IMR-90 (cell line): ENCODE results near the gene NDUFA6. TPM values are rescaled to one million over a fixed set of nuclear protein-coding genes. Genes with fewer than 3 reads are reported as not detected.

ENCODE experiments used
- ATAC-seq: fragments of 200-7000 bp; cut with Tn5 transposase; 2 replicates; pipeline ENCODE4 v1.9.1; 2020; ENCODE audit warnings: low read depth, mild to moderate bottlenecking, moderate library complexity
- BruUV-seq: library from RNA; stranded (reverse); fragments of 400-500 nt; replicated peaks from 2 replicates; lab custom pipeline; 2021; lab: Mats Ljungman, UMichigan
- CTCF ChIA-PET: fragments of 300-600 bp; formaldehyde crosslinking; extraction: SDS; loops from one replicate; lab custom pipeline; 2021; ENCODE audit warnings: antibody characterized with exemption; lab: Yijun Ruan, JAX
- POLR2A ChIA-PET: fragments of 300-600 bp; sonication (Branson Sonifier 250); formaldehyde crosslinking; loops from one replicate; lab custom pipeline; 2022; ENCODE audit warnings: antibody characterized with exemption; ENCODE audit not compliant: unreplicated experiment; lab: Charles Lee
- DNase-seq: peaks from one replicate; pipeline ENCODE4 v3.0.0; 2013
- H2AFZ ChIP-seq: replicated peaks from 2 replicates; pipeline ENCODE3; 2013; ENCODE audit warnings: low read length, mild to moderate bottlenecking; ENCODE audit not compliant: poor library complexity
- H2AK5ac ChIP-seq: 2 replicates; pipeline ENCODE4 v1.6.1; 2013; ENCODE audit warnings: low read depth, low read length, inconsistent platforms
- H2AK9ac ChIP-seq: replicated peaks from 2 replicates; pipeline ENCODE3; 2013; ENCODE audit warnings: mild to moderate bottlenecking, low read depth, low read length, moderate library complexity; ENCODE audit not compliant: poor library complexity
- H2BK120ac ChIP-seq: 2 replicates; pipeline ENCODE4 v1.6.1; 2013; ENCODE audit warnings: low read depth, low read length, inconsistent platforms
- H2BK15ac ChIP-seq: 3 replicates; pipeline ENCODE4 v1.6.1; 2013; ENCODE audit warnings: low read depth, low read length, inconsistent platforms
- H2BK20ac ChIP-seq: 2 replicates; pipeline ENCODE4 v1.6.1; 2013; ENCODE audit warnings: low read depth, mild to moderate bottlenecking, inconsistent platforms, low read length, moderate library complexity
- H2BK5ac ChIP-seq: 2 replicates; pipeline ENCODE4 v1.6.1; 2013; ENCODE audit warnings: mild to moderate bottlenecking, low read depth, low read length, inconsistent platforms; ENCODE audit not compliant: poor library complexity, severe bottlenecking
- H3K14ac ChIP-seq: replicated peaks from 2 replicates; pipeline ENCODE4 v1.6.1; 2013; ENCODE audit warnings: low read depth, low read length, inconsistent platforms
- H3K18ac ChIP-seq: 2 replicates; pipeline ENCODE4 v1.6.1; 2013; ENCODE audit warnings: low read depth, low read length, control low read depth
- H3K23ac ChIP-seq: 2 replicates; pipeline ENCODE4 v1.6.1; 2013; ENCODE audit warnings: low read depth, low read length, inconsistent platforms
- H3K27ac ChIP-seq: 2 replicates; pipeline ENCODE4 v1.5.1; 2013; ENCODE audit warnings: mild to moderate bottlenecking, control low read depth, low read length; ENCODE audit not compliant: insufficient read depth
- H3K27me3 ChIP-seq: 2 replicates; pipeline ENCODE4 v1.6.1; 2013; ENCODE audit warnings: low read length; ENCODE audit not compliant: control insufficient read depth, insufficient read depth
- H3K36me3 ChIP-seq: 2 replicates; pipeline ENCODE4 v1.6.1; 2013; ENCODE audit warnings: low read length, mixed read lengths; ENCODE audit not compliant: control insufficient read depth, insufficient read depth
- H3K4ac ChIP-seq: 2 replicates; pipeline ENCODE4 v1.6.1; 2013; ENCODE audit warnings: low read depth, low read length, inconsistent platforms
- H3K4me1 ChIP-seq: 2 replicates; pipeline ENCODE4 v1.6.1; 2013; ENCODE audit warnings: low read length, mixed read lengths; ENCODE audit not compliant: control insufficient read depth, insufficient read depth
- H3K4me2 ChIP-seq: 2 replicates; pipeline ENCODE4 v1.6.1; 2013; ENCODE audit warnings: low read depth, mild to moderate bottlenecking, control low read depth, low read length, moderate library complexity
- H3K4me3 ChIP-seq: 2 replicates; pipeline ENCODE4 v1.5.1; 2013; ENCODE audit warnings: low read depth, mild to moderate bottlenecking, control low read depth, low read length, moderate library complexity; ENCODE audit not compliant: insufficient read depth
- H3K56ac ChIP-seq: 2 replicates; pipeline ENCODE4 v1.6.1; 2013; ENCODE audit warnings: low read length, inconsistent platforms; ENCODE audit not compliant: insufficient read depth; ENCODE audit errors: extremely low read depth
- H3K79me1 ChIP-seq, 2 experiments: 2 replicates each; pipeline ENCODE4 v1.6.1; 2013; ENCODE audit warnings: low read length in 2 of 2, inconsistent platforms in 1 of 2, low read depth in 1 of 2
- H3K9ac ChIP-seq: 2 replicates; pipeline ENCODE4 v1.6.1; 2013; ENCODE audit warnings: low read depth, low read length, control low read depth
- H3K9me1 ChIP-seq: 2 replicates; pipeline ENCODE4 v1.6.1; 2013; ENCODE audit warnings: low read length, inconsistent platforms; ENCODE audit not compliant: insufficient read depth
- H3K9me3 ChIP-seq: 2 replicates; pipeline ENCODE4 v1.6.1; 2013; ENCODE audit warnings: low read length; ENCODE audit not compliant: control insufficient read depth, insufficient read depth
- H4K20me1 ChIP-seq: 2 replicates; pipeline ENCODE4 v1.6.1; 2013; ENCODE audit warnings: low read length, inconsistent platforms; ENCODE audit not compliant: insufficient read depth
- H4K5ac ChIP-seq: 2 replicates; pipeline ENCODE4 v1.6.1; 2013; ENCODE audit warnings: mild to moderate bottlenecking, low read depth, low read length, control low read depth
- H4K8ac ChIP-seq, 2 experiments: 2 replicates each; pipeline ENCODE4 v1.6.1; 2013; ENCODE audit warnings: low read depth in 2 of 2, low read length in 2 of 2, control low read depth in 1 of 2, inconsistent platforms in 1 of 2
- H4K91ac ChIP-seq: 2 replicates; pipeline ENCODE4 v1.6.1; 2013; ENCODE audit warnings: low read depth, low read length, inconsistent platforms; ENCODE audit not compliant: insufficient read depth
- CHD1 ChIP-seq: IDR thresholded peaks from 2 replicates; pipeline ENCODE4 v1.6.1; 2012; ENCODE audit warnings: low read depth, low read length, improper control_type of control experiment
- FOS ChIP-seq: fragments of 150-350 bp; IDR thresholded peaks from 2 replicates; pipeline ENCODE4 v1.6.1; 2016; ENCODE audit warnings: low read depth, low read length
- RCOR1 ChIP-seq: IDR thresholded peaks from 2 replicates; pipeline ENCODE4 v1.6.1; 2012; ENCODE audit warnings: mild to moderate bottlenecking, low read length, improper control_type of control experiment; ENCODE audit not compliant: insufficient replicate concordance
- SMC3 ChIP-seq: fragments of 150-350 bp; IDR thresholded peaks from 2 replicates; pipeline ENCODE4 v1.6.1; 2016; ENCODE audit warnings: low read depth, mild to moderate bottlenecking, antibody characterized with exemption, low read length, moderate library complexity
- WGBS, 2 experiments: methylation state at CpG; one replicate each; pipeline versions ENCODE4 v1.1.5 to v1.1.7; 2013; ENCODE audit warnings: missing lambda C conversion rate in 2 of 2; ENCODE audit not compliant: insufficient read length in 1 of 2; ENCODE audit errors: extremely low coverage in 2 of 2; 5-methylcytosine and 5-hydroxymethylcytosine counted together
- dilution Hi-C: fragments of 300-500 bp; cut with HindIII; formaldehyde crosslinking; loops from one replicate; pipeline ENCODE4 v1.14.3; 2018; ENCODE audit warnings: low sequenced_read_pairs; ENCODE audit not compliant: unreplicated experiment
- in situ Hi-C: fragments of 300-500 bp; cut with MboI; formaldehyde crosslinking; loops from 3 replicates; pipeline ENCODE4 v1.14.3; 2019; ENCODE audit warnings: low sequenced_read_pairs, inconsistent platforms, mixed read lengths
- intact Hi-C: fragments of 100-400 bp; cut with micrococcal nuclease; formaldehyde crosslinking; loops from 2 replicates; pipeline ENCODE4 v1.10.0; 2022
- polyA plus RNA-seq, 3 experiments: library from polyadenylated mRNA; depleted of rRNA; stranded (reverse); fragments of >200 nt; gene quantifications; 2 replicates each; pipeline ENCODE4 v1.2.3, GENCODE V29; 2012; ENCODE audit warnings: low replicate concordance in 1 of 3
- total RNA-seq: library from RNA; depleted of rRNA; stranded (reverse); fragments of >200 nt; gene quantifications from 2 replicates; pipeline ENCODE4 v1.2.3, GENCODE V29; 2012

Gene NDUFA6
- total and polyA plus RNA-seq, 2 of the 4 experiments (the other 2 are of a cell fraction): 48.8 to 89.0 TPM

DNA sequence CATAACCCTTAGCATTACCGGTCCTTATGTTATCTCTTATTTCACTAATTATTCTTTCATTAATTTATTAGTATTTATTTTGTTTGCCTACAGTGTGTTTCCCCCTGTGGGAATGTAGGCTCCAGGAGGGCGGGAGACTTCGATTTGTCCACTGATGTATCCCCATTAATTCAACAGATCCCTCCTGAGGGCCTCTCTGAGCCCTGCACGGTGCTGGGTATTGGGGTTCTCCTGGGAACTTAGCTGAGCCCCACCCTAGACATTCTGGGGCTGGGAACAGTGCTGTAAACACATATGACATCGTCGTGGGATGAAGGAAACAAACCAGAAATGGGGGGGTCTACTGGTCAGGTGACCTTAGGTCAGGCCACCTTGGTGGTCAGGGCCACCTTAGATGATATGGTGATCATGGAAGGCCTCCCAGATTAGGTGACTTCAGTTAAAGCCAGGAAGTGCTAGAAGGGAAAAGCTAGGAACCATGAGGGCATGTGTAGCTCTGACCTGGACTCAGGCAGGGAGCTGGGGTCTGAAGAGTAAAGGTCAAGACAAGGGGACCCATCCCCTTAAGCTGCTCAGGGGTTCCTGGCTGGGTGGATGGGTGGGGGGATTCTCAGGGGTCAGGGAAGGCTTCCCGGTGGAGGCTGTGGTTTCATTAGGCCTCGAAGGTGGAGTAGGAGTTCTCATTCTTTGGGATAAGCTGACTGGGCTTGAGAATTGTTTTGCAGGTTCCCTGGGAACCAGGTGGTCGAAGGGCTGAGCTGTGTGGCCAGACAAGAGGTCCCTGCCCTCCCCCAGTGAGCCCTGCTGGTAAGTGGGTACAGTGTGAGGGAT is 15.5 kb downstream of the NDUFA6 start:
- peak overlapping the region; percentile 86 for H2AK5ac ChIP-seq
- no peak overlapping the region for H2BK20ac ChIP-seq
- no peaks in the 10 kb centered on the region for H3K9me3 ChIP-seq
- BruUV-seq: no TSS peak
- peak overlapping the region; percentile 19; the same call in 1 of the 2 replicates for H2BK120ac ChIP-seq
- peak overlapping the region; percentile 96 for H4K5ac ChIP-seq
- peak overlapping the region; percentile 88 for H4K91ac ChIP-seq
- H3K56ac ChIP-seq: peak overlapping the region; percentile 55; the same call in 1 of the 2 replicates
- no peaks in the 10 kb centered on the region for H3K27me3 ChIP-seq
- peaks cover 11% of the 10 kb centered on the region for H3K36me3 ChIP-seq
- H3K23ac ChIP-seq: peak overlapping the region; percentile 82
- H2BK15ac ChIP-seq: peak overlapping the region; percentile 47; the same call in 1 of the 3 replicates
- ChIA-PET CTCF (no interaction called here), POLR2A (no interaction called here)
- H3K4me2 ChIP-seq: peak overlapping the region; percentile 63
- H3K79me1 ChIP-seq: peaks cover 15 to 47% of the 10 kb centered on the region in 2 experiments; a peak in 3 of 4 replicates
- H2BK5ac ChIP-seq: peak overlapping the region; percentile 2
- H2AFZ ChIP-seq: peak overlapping the region; percentile 95
- H2AK9ac ChIP-seq: peak overlapping the region; percentile 97
- H3K18ac ChIP-seq: peak overlapping the region; percentile 25
- no peak for ATAC-seq
- 0 out of 2 replicates have a peak, but pooled peaks cover 3% of the 10 kb centered on the region for H4K20me1 ChIP-seq
- TF ChIP-seq CHD1 (no peak), SMC3 (no peak), RCOR1 (no peak), FOS (no peak)
- peak overlapping the region; percentile 84; the same call in 1 of the 2 replicates for H3K27ac ChIP-seq
- H3K4me3 ChIP-seq: peak overlapping the region; percentile 84
- H3K9ac ChIP-seq: peak overlapping the region; percentile 95
- in situ Hi-C loops (no loop called here), intact Hi-C loops (no loop called here), dilution Hi-C loops (no loop called here)
- H3K9me1 ChIP-seq: peaks cover 19% of the 10 kb centered on the region; the same call in 1 of the 2 replicates
- peaks cover 15% of the 10 kb centered on the region for H3K4me1 ChIP-seq
- peak overlapping the region; percentile 91 for H3K14ac ChIP-seq
- no peak for DNase-seq
- 78% methylated on average over 3 of the region's 9 CpGs; no CpG with 5 or more reads in 1 of the 2 experiments for WGBS, 2 experiments
- H4K8ac ChIP-seq: peak overlapping the region; percentile 97
- peak overlapping the region; percentile 92 for H3K4ac ChIP-seq
